MM.1S (cell line): Measurements from ENCODE around the gene SEC22B.
"Not testable (repeated sequence)": the region's sequence is repeated elsewhere in the genome, so short reads cannot be mapped to it uniquely, and the experiment has no call there.

Experiments
- DNase-seq: peaks from one replicate; pipeline ENCODE4 v3.0.0-alpha.2; 2015
- H2AFZ ChIP-seq: fragments of 300-600 bp; sonication (generic); 2 replicates; pipeline ENCODE4 v1.6.0; 2016; ENCODE audit warnings: antibody characterized with exemption, low read length
- H3F3A ChIP-seq: fragments of 300-600 bp; sonication (generic); 2 replicates; pipeline ENCODE4 v1.6.1; 2016; ENCODE audit warnings: mild to moderate bottlenecking, antibody characterized with exemption, low read length, moderate library complexity, mixed read lengths; ENCODE audit not compliant: insufficient read depth
- H3K27ac ChIP-seq: fragments of 300-600 bp; sonication (generic); 2 replicates; pipeline ENCODE4 v1.5.1; 2016; ENCODE audit warnings: mild to moderate bottlenecking, low read length
- H3K27me3 ChIP-seq: fragments of 300-600 bp; sonication (generic); replicated peaks from 2 replicates; pipeline ENCODE4 v1.6.0; 2016; ENCODE audit warnings: low read length; ENCODE audit not compliant: insufficient read depth
- H3K36me3 ChIP-seq: fragments of 300-600 bp; sonication (generic); replicated peaks from 2 replicates; pipeline ENCODE4 v1.6.1; 2016; ENCODE audit warnings: mild to moderate bottlenecking, low read length, mixed read lengths; ENCODE audit not compliant: insufficient read depth
- H3K4me1 ChIP-seq: fragments of 300-600 bp; sonication (generic); 2 replicates; pipeline ENCODE4 v1.6.1; 2016; ENCODE audit warnings: low read length, mixed read lengths
- H3K4me2 ChIP-seq: fragments of 300-600 bp; sonication (generic); 2 replicates; pipeline ENCODE4 v1.6.0; 2016; ENCODE audit warnings: low read depth, low read length
- H3K4me3 ChIP-seq: fragments of 300-600 bp; sonication (generic); 2 replicates; pipeline ENCODE4 v1.5.1; 2016; ENCODE audit warnings: low read length, mixed read lengths
- H3K79me2 ChIP-seq: fragments of 300-600 bp; sonication (generic); 2 replicates; pipeline ENCODE4 v1.6.1; 2016; ENCODE audit warnings: mixed run types, low read length, mixed read lengths
- H3K9ac ChIP-seq: fragments of 300-600 bp; sonication (generic); 2 replicates; pipeline ENCODE4 v1.6.1; 2016; ENCODE audit warnings: low read length, mixed read lengths
- H3K9me2 ChIP-seq: fragments of 300-600 bp; sonication (generic); replicated peaks from 2 replicates; pipeline ENCODE4 v1.6.1; 2016; ENCODE audit warnings: mild to moderate bottlenecking, low read length, mixed read lengths; ENCODE audit not compliant: insufficient read depth
- H3K9me3 ChIP-seq: fragments of 300-600 bp; sonication (generic); replicated peaks from 2 replicates; pipeline ENCODE4 v1.6.1; 2016; ENCODE audit warnings: mild to moderate bottlenecking, low read length, mixed read lengths; ENCODE audit not compliant: insufficient read depth
- H4K20me1 ChIP-seq: fragments of 300-600 bp; sonication (generic); 2 replicates; pipeline ENCODE4 v1.6.1; 2016; ENCODE audit warnings: mild to moderate bottlenecking, low read length, moderate library complexity, mixed read lengths; ENCODE audit not compliant: insufficient read depth

SEC22B gene

GRCh38 chr1:120144169-120144568 lies 32.2 kb downstream of the SEC22B start:
- not testable (repeated sequence) for H3K36me3 ChIP-seq, H3F3A ChIP-seq, H3K4me1 ChIP-seq, H3K79me2 ChIP-seq, H3K4me3 ChIP-seq, DNase-seq, H3K27me3 ChIP-seq, H3K4me2 ChIP-seq, H3K27ac ChIP-seq, H3K9me2 ChIP-seq, H2AFZ ChIP-seq, H3K9me3 ChIP-seq, H4K20me1 ChIP-seq, H3K9ac ChIP-seq

- not testable (repeated sequence) for H3K4me3 ChIP-seq, H3K9ac ChIP-seq
These were observed 33.0 kb downstream of the SEC22B start for GRCh38 chr1:120143334-120143733.

GRCh38 chr1:120142512-120143263 lies 33.6 kb downstream of the SEC22B start:
- Histone ChIP-seq H3K4me2 (peak overlapping the region; percentile 47; the same call in 1 of the 2 replicates), H3K27ac (peak overlapping the region; percentile 29; the same call in 1 of the 2 replicates)
- H3K4me3 ChIP-seq, H3F3A ChIP-seq, H3K4me1 ChIP-seq, H3K9ac ChIP-seq, H3K9me2 ChIP-seq, H3K36me3 ChIP-seq, H4K20me1 ChIP-seq, H2AFZ ChIP-seq, H3K79me2 ChIP-seq, H3K9me3 ChIP-seq, H3K27me3 ChIP-seq: not testable (repeated sequence)
- DNase-seq = peak; percentile 74

More at GRCh38 chr1:120143334-120143733, 33.0 kb downstream of the SEC22B start:
- not testable (repeated sequence) for H3K27ac ChIP-seq, H3K79me2 ChIP-seq, H3K27me3 ChIP-seq, H3K4me2 ChIP-seq, H3K9me3 ChIP-seq, H4K20me1 ChIP-seq, H3K36me3 ChIP-seq, H3K4me1 ChIP-seq, H3F3A ChIP-seq, H2AFZ ChIP-seq, H3K9me2 ChIP-seq
- DNase-seq = peak; percentile 16

GRCh38 chr1:120141865-120142264 lies 34.5 kb downstream of the SEC22B start:
- DNase-seq, H3K27ac ChIP-seq, H4K20me1 ChIP-seq, H3K4me1 ChIP-seq, H2AFZ ChIP-seq, H3K9me3 ChIP-seq, H3K9ac ChIP-seq, H3K27me3 ChIP-seq, H3K9me2 ChIP-seq, H3K79me2 ChIP-seq, H3K4me3 ChIP-seq, H3F3A ChIP-seq, H3K36me3 ChIP-seq: not testable (repeated sequence)
- peak overlapping the region; percentile 47; the same call in 1 of the 2 replicates for H3K4me2 ChIP-seq

- H3K9ac ChIP-seq, H3K4me2 ChIP-seq, H3K9me3 ChIP-seq, H3K27ac ChIP-seq, H3K27me3 ChIP-seq, H2AFZ ChIP-seq, H3K9me2 ChIP-seq, H3K4me1 ChIP-seq, H4K20me1 ChIP-seq, H3K79me2 ChIP-seq, H3K4me3 ChIP-seq, H3F3A ChIP-seq, DNase-seq, H3K36me3 ChIP-seq: not testable (repeated sequence)
These were observed 35.6 kb downstream of the SEC22B start for GRCh38 chr1:120140656-120141265.

GRCh38 chr1:120136086-120136485 lies 40.2 kb downstream of the SEC22B start:
- not testable (repeated sequence) for H3K36me3 ChIP-seq, H3K79me2 ChIP-seq, H3K4me3 ChIP-seq, H3K4me2 ChIP-seq, H3K9ac ChIP-seq, H3K9me2 ChIP-seq, H3F3A ChIP-seq, H3K9me3 ChIP-seq, H2AFZ ChIP-seq, H4K20me1 ChIP-seq, H3K27me3 ChIP-seq, H3K27ac ChIP-seq, DNase-seq
- peaks cover 11% of the 10 kb centered on the region for H3K4me1 ChIP-seq

GRCh38 chr1:120133928-120134325 lies 42.4 kb downstream of the SEC22B start:
- H3K36me3 ChIP-seq, H2AFZ ChIP-seq, H3K79me2 ChIP-seq, H3K4me3 ChIP-seq, H3F3A ChIP-seq, H3K27ac ChIP-seq, H4K20me1 ChIP-seq, H3K9ac ChIP-seq, H3K4me2 ChIP-seq, H3K27me3 ChIP-seq, H3K9me2 ChIP-seq, DNase-seq, H3K9me3 ChIP-seq: not testable (repeated sequence)
- H3K4me1 ChIP-seq = peaks cover 11% of the 10 kb centered on the region
